NT2/D1 (cell line): ENCODE data around the gene TMEM270.

ENCODE experiments used
- SUZ12 ChIP-seq: IDR thresholded peaks from 2 replicates; pipeline ENCODE4 v1.6.1; 2011; ENCODE audit not compliant: insufficient read length, insufficient read depth; ENCODE audit errors: extremely low read depth
- ZNF274 ChIP-seq: IDR thresholded peaks from 2 replicates; pipeline ENCODE4 v1.6.1; 2011; ENCODE audit warnings: mild to moderate bottlenecking, low read depth, low read length

- TF ChIP-seq ZNF274 = no peak
- no peak for TF ChIP-seq SUZ12
Measured at GRCh38 chr7:73881352-73882046, 20.5 kb downstream of the TMEM270 start.
